ENCODE results near the gene LIMD2. TPM values are rescaled to one million over a fixed set of nuclear protein-coding genes. Genes with fewer than 3 reads are reported as not detected.

LIMD2 gene
- total RNA-seq, 1 donor from 2014 or later: 18.8 TPM

DNA sequence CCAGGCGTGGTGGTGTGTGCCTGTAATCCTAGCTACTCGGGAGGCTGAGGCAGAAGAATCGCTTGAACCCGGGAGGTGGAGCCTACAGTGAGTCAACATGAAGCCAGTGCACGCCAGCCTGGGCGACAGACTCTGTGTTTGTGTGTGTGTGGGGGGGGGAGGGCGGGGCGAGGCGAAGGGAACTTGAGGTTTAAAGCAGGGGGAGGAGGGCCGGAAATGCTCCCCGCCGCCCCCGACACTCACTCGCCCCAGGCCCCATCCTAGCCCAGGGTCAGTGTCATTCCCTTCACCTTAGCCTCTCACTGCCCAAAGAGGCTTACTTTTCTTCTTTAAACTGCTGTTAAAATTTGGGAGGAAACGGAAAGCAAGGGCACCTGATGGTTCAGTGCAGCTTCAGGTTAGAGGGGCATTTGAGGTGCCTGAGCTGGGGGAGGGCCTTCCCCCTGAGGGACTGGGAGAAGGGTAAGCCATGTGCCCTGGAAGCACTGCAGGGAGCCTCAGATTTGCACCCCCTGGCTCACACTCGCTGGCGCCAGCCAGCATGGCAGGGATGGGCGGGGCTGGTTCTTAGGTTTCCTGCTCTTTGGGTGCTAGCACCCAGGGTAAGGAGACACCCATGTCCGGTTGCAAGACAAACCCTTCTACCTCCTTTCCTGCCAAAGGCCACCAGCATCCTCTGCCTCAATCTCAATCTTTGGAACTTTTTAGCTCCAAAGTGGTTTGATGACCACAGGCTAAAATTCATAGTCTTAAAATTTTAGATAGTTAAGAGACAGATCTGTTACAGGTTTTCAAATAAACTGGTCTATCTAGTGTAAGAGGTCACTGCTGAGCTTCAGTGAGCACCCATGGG, 2.2 kb upstream of the LIMD2 start:
- no peak for DNase-seq (ENCODE audit: low read depth in 2 of 2)

DNA sequence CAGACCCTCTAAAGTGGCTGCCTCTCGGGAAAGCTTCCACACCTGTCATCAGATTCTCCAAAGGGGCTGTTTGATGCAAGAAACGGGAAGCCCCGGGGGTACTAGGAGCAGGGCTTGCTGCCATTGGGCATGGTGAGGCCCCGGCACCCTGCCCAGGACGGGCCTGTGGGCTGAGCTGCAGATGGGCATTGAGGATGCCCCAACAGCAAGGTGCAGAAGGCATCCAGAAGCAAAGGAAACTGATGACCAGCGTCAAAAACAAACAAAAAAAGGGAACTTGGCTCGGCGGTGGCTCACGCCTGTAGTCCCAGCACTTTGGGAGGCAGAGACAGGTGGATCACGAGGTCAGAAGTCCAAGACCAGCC, 1.5 kb upstream of the LIMD2 start:
- no peak for DNase-seq (ENCODE audit: low read depth in 2 of 2)

DNA sequence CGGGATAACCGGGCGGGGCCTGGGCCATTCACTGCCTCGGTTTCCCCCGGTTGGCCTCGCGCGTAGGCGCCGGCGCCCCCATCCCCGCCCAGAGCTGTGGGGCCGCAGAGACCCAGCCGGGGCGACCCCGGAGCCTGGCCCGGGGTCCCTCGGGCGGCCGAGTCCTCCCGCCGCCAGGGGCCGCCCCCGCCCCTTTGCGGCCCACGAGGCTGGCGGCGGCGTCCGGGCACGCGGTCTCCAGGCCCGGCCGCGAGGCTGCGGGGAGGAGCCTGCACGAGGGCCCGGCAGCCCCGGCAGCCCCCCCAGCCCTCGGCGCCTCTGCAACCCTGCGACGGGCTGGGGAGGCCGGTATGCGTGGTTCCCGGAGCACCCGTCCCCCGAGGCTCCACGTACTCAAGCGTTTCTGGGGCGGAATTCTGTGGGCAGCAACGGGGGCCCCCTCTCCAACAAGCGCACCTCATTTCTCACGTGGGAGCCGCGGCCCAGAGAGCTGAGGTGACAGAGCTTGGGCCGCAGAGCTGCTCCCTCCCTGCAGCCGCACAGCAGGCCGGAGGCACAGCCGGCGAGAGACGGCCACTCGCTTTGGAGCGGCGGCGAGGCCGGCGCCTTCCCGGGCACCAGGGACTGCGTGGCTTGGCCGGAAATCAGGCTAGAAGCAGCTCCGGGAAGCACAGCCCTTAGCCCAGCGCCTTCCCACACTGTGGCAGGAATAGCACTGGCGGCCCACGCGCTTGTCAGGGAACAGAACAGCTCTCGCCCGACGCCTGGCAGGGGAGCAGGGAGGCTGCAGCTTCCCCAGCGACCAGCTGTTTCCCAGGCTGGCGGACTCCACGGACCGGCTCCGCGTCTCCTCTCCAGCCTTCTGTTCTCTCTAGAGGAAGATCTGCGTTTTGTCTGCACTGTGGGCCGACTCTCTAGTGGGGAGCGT, 867 bp upstream of the LIMD2 start:
- peak; percentile 70 to 81 for DNase-seq (ENCODE audit: low read depth in 2 of 2)

DNA sequence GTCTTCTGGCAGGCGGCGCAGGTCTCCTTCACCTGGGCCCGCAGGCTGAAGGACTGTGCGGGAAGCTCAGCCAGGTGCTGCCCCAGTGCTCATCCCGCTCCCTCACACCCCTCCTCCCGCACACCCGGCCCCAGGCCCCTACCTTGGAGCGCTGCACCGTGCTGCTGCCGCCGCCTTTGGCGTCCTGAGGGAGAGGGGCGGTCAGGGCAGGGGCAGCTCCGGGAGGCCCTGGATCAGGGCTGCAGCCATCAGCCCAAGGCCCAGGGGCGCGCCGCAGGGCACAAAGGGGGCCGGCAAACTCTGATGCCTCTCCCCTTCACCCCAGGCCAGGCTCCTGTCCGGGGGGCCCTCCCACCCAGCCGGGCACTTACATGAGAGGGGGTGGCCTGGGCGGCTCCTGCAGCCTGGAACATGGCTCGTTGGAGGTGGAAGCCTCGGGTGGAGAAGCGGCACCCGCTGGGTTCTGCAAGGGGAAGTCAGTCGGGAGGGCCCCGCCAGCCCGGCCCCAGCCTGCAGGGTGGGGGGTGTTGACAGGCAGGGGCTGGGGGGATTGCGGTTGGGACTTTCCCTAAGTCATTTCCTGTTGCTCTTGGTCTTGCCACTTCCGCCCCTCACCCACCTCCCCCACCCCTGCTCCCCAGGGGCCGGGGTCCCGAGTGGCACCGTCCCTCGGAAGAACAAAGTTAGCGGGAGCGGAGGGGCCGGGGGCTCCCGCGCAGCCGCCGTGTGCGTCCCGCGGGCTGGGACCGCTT, 863 bp downstream of the LIMD2 start:
- peak; percentile 67 to 76 for DNase-seq (ENCODE audit: low read depth in 2 of 2)

DNA sequence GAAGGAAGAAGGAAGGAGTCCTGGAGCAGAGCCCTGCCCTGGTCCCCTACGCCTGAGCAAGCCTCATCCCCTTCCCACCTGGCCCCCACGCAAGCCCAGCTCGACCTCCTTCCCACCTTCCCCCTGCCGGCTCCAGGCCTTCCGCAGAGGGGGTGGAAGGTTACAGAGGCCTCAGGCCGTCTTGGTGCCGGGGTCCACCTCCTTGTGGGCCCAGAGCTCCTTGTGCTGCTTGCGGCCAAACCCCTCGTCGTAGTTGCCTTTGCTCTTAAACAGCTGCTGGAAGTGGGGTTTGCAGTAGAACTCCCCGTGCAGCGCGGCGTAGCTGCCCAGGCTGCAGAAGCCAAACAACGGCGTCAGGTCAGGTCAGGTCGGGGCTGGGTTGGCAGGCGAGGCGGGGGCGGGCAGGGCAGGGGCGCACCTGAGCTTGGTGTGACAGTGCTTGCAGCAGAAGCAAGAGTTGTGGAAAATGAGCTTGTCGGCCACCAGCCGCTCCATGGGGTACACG, 1.5 kb downstream of the LIMD2 start:
- DNase-seq (ENCODE audit: low read depth in 2 of 2): peak in 1 of 2 donors; percentile 30

DNA sequence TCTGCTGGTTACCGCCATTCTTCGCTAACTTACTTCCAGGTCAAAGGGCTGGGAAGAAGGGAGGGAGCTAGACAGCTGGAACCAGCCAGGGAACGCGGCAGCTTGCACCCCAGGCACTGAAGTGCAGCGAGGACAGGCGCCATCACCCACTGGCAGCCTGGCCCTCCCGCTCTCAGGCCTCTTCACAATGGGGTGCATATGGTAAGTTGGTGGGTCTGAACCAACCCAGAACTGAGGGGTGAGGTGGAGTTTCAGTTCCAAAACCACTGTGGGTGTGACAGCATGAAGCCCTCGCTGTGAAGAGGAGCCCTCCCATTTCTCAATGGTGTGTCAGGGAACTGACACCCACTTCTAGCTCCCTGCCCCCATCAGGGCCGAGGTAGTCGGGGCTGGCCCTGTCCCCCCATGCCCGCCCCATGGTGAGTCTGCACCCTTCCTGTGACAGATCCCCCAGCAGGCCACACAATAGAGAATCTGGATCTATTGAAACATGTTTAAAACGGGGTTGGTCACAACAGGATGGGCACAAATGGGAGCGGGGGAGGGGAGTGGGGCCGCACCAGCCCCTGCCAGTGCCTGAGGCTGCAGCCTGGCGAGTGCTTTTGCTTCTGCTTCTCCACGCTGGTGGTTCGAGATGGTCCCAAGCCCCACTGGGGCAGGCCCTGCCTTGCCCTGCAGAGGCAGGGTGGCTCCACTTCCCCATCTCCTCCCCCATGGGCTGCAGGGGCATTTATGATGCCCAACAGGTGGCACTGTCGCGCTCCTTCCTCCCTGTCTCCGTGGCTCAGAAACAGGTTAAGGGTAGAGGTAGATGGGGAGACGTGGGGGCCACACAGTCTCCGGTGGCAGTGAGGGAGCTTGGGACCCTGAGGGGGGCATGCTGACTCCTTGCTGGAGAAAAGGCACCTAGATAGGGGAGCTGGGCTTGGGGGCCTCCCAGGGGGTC, 2.3 kb downstream of the LIMD2 start:
- peak; percentile 55 to 69 for DNase-seq (ENCODE audit: low read depth in 2 of 2)

DNA sequence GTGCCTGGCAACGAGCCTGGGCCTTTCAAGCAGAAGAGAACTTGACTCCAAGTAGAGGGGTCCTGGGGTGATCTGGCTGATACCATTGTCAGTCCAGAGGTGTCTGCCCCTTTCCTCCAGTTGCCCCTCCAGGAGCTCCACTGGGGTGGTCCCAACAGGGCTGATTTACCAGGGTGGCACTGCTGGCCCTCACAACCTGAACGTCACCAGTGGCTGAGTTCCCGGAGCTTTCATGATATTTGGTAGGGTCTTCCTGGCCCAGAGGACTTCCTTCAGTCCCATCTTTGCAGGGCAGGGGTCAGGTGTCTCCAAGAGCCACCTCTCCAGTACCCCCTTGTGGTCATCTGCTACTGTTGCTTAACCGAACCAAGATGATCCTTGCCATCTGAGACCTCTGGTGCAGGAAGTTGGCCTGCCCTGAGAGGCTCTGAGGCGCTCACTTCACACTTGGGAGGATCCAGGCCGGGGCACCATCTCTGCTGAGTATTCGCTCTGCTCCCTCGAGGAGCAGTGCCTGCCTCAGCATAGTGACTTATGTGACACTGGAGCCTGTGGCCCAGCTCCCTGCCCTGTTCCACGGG, 3.5 kb downstream of the LIMD2 start:
- peak; percentile 57 to 73 for DNase-seq (ENCODE audit: low read depth in 2 of 2)

DNA sequence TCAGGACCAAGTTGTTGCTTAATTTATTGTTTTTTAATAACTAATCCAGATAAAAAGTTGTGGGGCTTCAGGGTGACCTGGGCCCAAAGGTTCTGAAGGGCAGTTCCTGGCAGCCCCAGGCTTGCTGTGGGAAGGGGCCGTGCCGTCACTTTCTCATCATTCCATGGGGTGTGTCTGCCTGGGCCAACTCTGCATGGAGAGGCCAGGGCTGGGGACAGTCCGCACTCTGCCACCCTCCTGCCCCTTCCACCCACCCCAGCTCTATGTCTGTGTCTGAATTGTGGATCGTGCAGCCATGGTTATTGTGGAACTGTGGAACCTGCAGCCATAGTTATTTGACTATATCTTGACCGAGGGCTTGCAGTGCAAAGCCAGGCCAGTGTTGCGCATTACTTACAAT, 4.0 kb downstream of the LIMD2 start:
- no peak for DNase-seq (ENCODE audit: low read depth in 2 of 2)

DNA sequence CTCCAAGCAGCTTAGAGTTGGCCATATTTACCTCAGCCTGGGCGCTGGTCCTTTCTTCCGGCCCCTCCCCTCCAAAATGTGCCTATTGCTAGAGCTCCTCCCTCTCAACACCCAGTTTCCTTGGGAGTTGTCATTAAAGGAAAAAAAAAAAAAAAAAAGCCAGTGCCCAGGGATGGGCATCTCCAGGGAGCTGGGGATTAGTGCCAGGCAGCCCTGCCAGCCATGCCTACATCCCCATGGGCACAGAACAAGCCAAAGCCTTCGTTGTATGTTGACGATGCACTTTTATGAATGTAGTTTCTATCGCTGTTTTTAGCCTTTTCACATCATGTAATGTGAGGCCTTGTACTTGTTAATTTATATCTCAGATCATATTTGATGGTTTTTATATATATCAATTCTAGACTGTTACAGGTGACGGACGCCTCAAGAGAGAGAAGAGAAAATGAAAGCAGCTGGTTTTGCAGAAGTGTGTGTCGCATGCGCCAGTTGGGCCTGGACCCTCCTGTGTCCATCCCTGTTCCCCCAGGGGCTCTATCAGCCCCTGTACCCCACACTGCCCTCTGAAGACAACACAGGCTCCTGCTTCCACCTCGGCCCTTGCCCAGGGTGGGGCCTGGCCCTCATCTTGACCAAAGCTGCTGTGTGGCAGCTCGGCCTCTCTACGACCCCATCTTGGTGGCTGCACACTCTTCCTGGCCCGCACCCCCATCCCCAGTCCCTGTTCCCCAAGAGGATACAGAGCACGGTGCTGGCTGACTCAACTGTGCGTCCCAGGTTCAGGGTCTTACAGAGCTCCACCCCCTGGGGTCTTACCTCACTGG, 4.8 kb downstream of the LIMD2 start:
- DNase-seq (ENCODE audit: low read depth in 2 of 2): no peak

DNA sequence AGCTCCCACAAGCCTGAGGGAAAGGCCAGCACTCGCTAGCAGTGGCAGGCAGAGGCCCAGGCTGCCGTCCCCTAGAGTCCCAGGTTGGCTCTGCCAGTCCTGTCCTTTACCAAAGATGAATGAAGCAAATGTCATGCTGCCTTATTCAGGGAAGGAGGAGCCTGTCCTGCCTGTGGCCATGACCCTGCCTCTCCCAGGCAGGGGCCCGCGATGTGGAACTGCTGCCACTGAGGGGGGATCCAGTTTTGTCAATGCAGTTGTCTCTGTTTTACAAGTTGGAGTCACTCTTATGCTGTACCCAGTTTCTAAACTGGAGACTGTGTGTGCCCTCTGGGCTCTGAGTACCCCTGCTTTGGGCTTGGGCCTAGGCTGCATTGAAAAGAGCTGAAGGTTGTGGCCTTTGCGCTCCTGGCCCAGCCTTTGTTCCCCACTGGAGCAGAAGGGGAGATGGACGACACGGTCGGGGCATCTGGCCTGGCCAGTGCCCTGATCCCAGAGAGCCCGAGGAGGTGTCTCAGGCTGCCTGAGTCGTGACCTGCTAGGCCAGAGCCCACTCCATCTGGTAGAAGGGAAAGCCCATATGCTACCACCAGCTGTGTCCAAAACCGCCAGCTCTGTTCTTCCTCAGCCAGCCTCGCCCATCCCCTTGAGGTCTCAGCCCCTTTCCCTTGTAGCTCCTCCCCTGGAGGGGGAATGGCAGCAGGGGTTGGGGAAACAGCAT, 5.5 kb downstream of the LIMD2 start:
- DNase-seq (ENCODE audit: low read depth in 2 of 2): no peak

DNA sequence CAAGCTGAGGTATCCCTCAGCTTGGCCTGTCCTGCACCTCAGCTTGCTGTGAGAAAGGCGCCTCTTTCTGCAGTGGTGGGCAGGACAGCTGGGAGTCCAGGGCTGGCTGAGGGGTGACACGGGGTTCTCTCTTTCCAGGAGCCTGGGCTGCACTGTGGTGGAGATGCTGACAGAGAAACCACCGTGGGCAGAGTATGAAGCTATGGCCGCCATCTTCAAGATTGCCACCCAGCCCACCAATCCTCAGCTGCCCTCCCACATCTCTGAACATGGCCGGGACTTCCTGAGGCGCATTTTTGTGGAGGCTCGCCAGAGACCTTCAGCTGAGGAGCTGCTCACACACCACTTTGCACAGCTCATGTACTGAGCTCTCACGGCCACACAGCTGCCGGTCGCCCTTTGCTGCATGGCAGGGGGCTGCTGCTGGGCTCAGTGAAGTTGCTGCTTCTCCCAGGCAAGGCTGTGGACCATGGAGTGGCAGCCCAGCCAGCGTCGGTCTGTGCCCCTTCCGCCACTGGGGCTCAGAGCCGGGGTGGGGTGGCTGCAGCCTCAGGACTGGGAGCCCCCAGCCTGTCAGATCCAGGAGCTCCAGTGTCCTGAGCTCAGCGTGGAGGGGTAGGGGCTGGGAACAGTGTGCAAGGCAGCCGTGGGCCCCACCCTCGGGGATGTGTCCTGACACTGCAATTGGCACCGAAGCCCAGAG, 6.4 kb downstream of the LIMD2 start:
- no peak for DNase-seq (ENCODE audit: low read depth in 2 of 2)

DNA sequence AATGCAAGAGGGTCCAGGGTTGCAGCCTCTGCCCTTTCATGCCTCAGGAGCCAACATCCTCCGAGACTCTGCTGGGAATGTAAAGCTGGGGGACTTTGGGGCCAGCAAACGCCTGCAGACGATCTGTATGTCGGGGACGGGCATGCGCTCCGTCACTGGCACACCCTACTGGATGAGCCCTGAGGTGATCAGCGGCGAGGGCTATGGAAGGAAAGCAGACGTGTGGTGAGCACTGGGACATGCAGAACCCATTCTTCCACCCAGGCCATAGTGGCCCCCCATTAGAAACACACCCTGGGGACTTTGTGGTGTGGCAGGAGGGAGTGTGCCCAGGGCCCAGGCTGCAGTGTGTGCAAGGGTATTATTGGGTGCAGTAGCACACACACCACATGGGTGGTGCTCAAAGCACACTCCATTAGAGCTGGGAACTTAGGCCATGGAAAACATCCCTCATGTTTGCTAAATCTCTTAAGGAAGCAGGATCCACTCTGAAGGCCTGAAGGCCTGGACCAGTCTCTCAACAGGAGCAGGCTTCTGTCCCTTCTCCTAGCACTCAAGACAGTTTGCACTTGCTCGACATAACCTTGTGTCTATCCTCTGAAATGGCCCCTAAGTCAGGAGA, 7.6 kb downstream of the LIMD2 start:
- DNase-seq (ENCODE audit: low read depth in 2 of 2): no peak

DNA sequence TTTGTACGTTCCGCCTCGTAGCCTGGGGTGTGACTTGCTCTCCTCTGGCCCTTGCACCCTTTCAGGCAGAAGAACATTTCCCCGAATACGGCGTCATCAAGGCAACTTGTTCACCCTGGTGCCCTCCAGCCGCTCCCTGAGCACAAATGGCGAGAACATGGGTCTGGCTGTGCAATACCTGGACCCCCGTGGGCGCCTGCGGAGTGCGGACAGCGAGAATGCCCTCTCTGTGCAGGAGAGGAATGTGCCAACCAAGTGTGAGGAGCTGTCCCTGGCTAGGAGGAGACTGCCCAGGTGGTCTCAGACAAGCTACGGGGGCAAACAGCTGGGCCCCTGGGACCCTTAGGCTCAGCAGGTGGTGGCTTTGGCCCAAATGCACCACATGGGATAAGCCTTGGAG, 10.4 kb downstream of the LIMD2 start:
- DNase-seq (ENCODE audit: low read depth in 2 of 2): no peak

DNA sequence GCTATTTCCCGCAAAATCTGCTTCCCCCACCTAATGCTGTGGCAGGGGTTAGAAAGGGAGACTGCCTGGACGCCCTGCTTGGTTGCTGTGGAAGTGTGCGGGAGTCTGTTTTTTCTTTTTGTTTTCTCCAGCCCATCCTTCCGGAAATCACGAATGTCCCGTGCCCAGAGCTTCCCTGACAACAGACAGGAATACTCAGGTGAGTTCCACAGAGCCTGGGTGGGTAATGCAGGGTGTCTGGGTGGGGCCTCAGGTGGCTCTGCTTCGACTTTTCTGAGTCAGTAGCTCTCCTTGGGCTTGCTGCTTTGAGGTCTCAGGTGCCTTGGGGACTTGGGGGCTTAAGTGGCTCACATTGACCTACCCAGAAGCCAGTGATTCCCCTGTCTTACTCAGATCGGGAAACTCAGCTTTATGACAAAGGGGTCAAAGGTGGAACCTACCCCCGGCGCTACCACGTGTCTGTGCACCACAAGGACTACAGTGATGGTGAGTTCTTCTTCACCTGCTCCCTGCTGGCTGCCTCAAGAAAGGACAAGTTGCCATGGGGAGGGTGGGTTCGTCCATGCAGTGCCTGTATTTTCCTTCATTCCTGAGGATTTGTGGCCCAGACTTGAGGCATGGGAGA, 11.4 kb downstream of the LIMD2 start:
- DNase-seq (ENCODE audit: low read depth in 2 of 2): no peak

DNA sequence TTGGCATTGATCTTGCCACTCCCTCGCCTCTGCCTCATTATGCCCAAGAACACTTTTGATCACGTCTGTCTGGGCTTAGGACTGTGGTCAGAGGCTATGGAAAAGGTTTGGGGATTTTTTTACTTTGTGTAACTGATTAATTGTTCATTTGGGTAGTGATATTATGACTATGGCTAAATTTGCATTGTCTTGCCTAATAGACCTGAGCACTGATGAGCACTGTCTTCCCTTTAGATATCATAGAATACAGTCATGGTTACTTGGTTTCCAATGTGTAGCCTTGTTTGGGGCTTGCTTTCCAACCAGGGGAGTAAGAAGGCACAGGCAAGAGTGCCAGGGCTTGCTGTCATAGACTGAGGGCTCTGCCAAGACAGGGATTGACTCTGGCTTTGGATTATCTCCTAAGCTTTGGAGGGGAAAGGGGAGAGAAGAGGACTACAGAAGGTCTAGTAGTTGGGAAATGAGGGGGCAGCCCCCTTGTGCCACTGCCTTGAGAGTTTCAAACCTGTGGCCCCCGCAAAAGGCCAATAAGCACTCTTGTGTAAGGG, 13.7 kb downstream of the LIMD2 start:
- DNase-seq (ENCODE audit: low read depth in 2 of 2): no peak

DNA sequence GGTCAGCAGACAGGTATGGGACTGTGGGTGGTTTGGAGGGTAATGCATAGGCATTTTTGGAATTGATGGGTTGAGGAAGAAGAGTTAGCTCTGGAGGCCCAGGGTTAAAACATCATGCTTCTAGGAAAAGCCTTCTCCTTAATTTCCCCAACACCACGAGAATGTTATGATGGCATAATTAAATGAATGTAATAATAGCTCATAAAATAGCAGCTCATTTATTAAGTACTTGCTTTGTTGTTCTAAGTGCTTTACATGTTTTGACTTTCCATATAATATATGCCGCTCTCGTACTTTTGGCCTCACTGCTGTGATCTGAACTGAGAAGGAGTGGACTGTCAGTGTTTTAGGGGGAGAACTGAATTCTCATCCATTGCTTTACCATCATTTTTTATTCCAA, 14.3 kb downstream of the LIMD2 start:
- DNase-seq (ENCODE audit: low read depth in 2 of 2): no peak

DNA sequence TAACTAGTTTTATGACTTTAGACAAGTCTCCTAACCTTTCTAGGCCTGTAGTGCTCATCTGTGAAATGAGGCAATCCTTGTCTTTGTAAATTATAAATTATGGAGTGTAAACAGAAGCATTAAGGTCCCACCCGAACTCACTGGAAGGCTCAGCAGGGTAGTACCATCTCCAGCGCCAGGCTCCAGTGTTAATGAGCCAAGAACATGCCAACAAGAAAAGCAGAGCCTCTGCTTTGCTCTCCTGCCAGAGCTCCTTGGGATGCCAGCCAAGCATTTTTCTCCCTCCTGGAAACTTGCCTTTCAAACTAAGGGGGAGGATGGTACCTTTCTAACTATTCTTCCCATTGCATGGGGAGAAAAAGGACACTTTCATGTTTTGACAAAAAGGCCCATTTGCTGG, 14.9 kb downstream of the LIMD2 start:
- DNase-seq (ENCODE audit: low read depth in 2 of 2): no peak

Measured in lung microvascular endothelial cell (primary cell).